Transverse colon (tissue), 4 donors: ENCODE data around the gene NPPA.

Experiments used
- CTCF ChIP-seq, 5 experiments: fragments of 200-600 bp in 3 of 5; fragments of 450-650 bp in 2 of 5; sonication (generic) in 3 of 5; IDR thresholded peaks; 1 replicate in 2 of 5; 2 replicates in 3 of 5; pipeline ENCODE4 v1.5.1; 2016 to 2017; ENCODE audit warnings: antibody characterized with exemption in 5 of 5, inconsistent platforms in 3 of 5, mild to moderate bottlenecking in 2 of 5, moderate library complexity in 1 of 5
- POLR2AphosphoS5 ChIP-seq, 3 donors: sonication (generic); formaldehyde crosslinking; IDR thresholded peaks; one replicate each; pipeline ENCODE4 v1.6.1; 2016; ENCODE audit warnings: antibody characterized with exemption in 3 of 3

GRCh38 chr1:11800391-11800755 lies 47.2 kb downstream of the NPPA start:
- TF ChIP-seq CTCF (IDR thresholded peaks at IDR 0.05): no peak
- no peak for TF ChIP-seq POLR2AphosphoS5 (IDR thresholded peaks at IDR 0.05)
